Measurements from ENCODE around the gene COPG2. TPM values are rescaled to one million over a fixed set of nuclear protein-coding genes. Genes with fewer than 3 reads are reported as not detected.
"Not testable (repeated sequence)": the region's sequence is repeated elsewhere in the genome, so short reads cannot be mapped to it uniquely, and the experiment has no call there.

COPG2 gene
- total RNA-seq, 1 donor from 2014 or later: 27.4 TPM

GRCh38 chr7:130543487-130544010, 125.0 kb downstream of the COPG2 start:
- H3K4me1 Mint-ChIP-seq (ENCODE audit: low read depth): peaks cover 2% of the 10 kb centered on the region
- DNase-seq (ENCODE audit: low spot score): no peak
- H3K9me3 Mint-ChIP-seq: no peaks in the 10 kb centered on the region
- H3K36me3 Mint-ChIP-seq (ENCODE audit: low read depth): peaks cover 9% of the 10 kb centered on the region
- no peak overlapping the region for H3K4me3 Mint-ChIP-seq (ENCODE audit: low read depth)
- no peaks in the 10 kb centered on the region for H3K27me3 Mint-ChIP-seq (ENCODE audit: low read depth)
- no peak overlapping the region for H3K27ac Mint-ChIP-seq
- intact Hi-C loops (cut with micrococcal nuclease): no loop called here

- H3K4me1 Mint-ChIP-seq (ENCODE audit: low read depth); H3K27me3 Mint-ChIP-seq (ENCODE audit: low read depth); intact Hi-C loops (cut with micrococcal nuclease); H3K27ac Mint-ChIP-seq; H3K36me3 Mint-ChIP-seq (ENCODE audit: low read depth); H3K9me3 Mint-ChIP-seq; DNase-seq (ENCODE audit: low spot score); H3K4me3 Mint-ChIP-seq (ENCODE audit: low read depth): not testable (repeated sequence)
Measured at GRCh38 chr7:130542297-130542696, 126.3 kb downstream of the COPG2 start.

- H3K27ac Mint-ChIP-seq; H3K36me3 Mint-ChIP-seq (ENCODE audit: low read depth); H3K9me3 Mint-ChIP-seq; H3K4me3 Mint-ChIP-seq (ENCODE audit: low read depth); H3K4me1 Mint-ChIP-seq (ENCODE audit: low read depth); intact Hi-C loops (cut with micrococcal nuclease); DNase-seq (ENCODE audit: low spot score); H3K27me3 Mint-ChIP-seq (ENCODE audit: low read depth): not testable (repeated sequence)
Measured at GRCh38 chr7:130541287-130541686, 127.3 kb downstream of the COPG2 start.

GRCh38 chr7:130537894-130538293, 130.7 kb downstream of the COPG2 start:
- H3K27me3 Mint-ChIP-seq (ENCODE audit: low read depth); H3K36me3 Mint-ChIP-seq (ENCODE audit: low read depth); H3K27ac Mint-ChIP-seq; H3K4me1 Mint-ChIP-seq (ENCODE audit: low read depth); H3K4me3 Mint-ChIP-seq (ENCODE audit: low read depth); DNase-seq (ENCODE audit: low spot score); intact Hi-C loops (cut with micrococcal nuclease); H3K9me3 Mint-ChIP-seq: not testable (repeated sequence)

GRCh38 chr7:130529417-130529816, 139.1 kb downstream of the COPG2 start:
- Mint-ChIP-seq H3K36me3 (ENCODE audit: low read depth) (no peaks in the 10 kb centered on the region), H3K9me3 (no peaks in the 10 kb centered on the region), H3K27me3 (ENCODE audit: low read depth) (no peaks in the 10 kb centered on the region), H3K4me3 (ENCODE audit: low read depth) (no peak overlapping the region), H3K4me1 (ENCODE audit: low read depth) (peaks cover 1% of the 10 kb centered on the region), H3K27ac (no peak overlapping the region)
- DNase-seq (ENCODE audit: low spot score): no peak
- intact Hi-C loops (cut with micrococcal nuclease): no loop called here

GRCh38 chr7:130527752-130528355, 140.7 kb downstream of the COPG2 start:
- not testable (repeated sequence) for DNase-seq (ENCODE audit: low spot score); H3K4me1 Mint-ChIP-seq (ENCODE audit: low read depth)

GRCh38 chr7:130524628-130525027, 143.9 kb downstream of the COPG2 start:
- no peak overlapping the region for H3K4me3 Mint-ChIP-seq (ENCODE audit: low read depth)
- DNase-seq (ENCODE audit: low spot score): no peak
- no peaks in the 10 kb centered on the region for H3K9me3 Mint-ChIP-seq

More at GRCh38 chr7:130527752-130528355, 140.7 kb downstream of the COPG2 start:
- intact Hi-C loops (cut with micrococcal nuclease); H3K27me3 Mint-ChIP-seq (ENCODE audit: low read depth); H3K4me3 Mint-ChIP-seq (ENCODE audit: low read depth); H3K9me3 Mint-ChIP-seq; H3K27ac Mint-ChIP-seq; H3K36me3 Mint-ChIP-seq (ENCODE audit: low read depth): not testable (repeated sequence)

GRCh38 chr7:130523519-130524125, 144.9 kb downstream of the COPG2 start:
- intact Hi-C loops (cut with micrococcal nuclease); H3K27ac Mint-ChIP-seq; H3K36me3 Mint-ChIP-seq (ENCODE audit: low read depth); H3K4me3 Mint-ChIP-seq (ENCODE audit: low read depth); H3K9me3 Mint-ChIP-seq; H3K4me1 Mint-ChIP-seq (ENCODE audit: low read depth); H3K27me3 Mint-ChIP-seq (ENCODE audit: low read depth); DNase-seq (ENCODE audit: low spot score): not testable (repeated sequence)

More at GRCh38 chr7:130524628-130525027, 143.9 kb downstream of the COPG2 start:
- Mint-ChIP-seq H3K27ac (no peak overlapping the region), H3K4me1 (ENCODE audit: low read depth) (peaks cover 1% of the 10 kb centered on the region), H3K36me3 (ENCODE audit: low read depth) (no peaks in the 10 kb centered on the region), H3K27me3 (ENCODE audit: low read depth) (no peaks in the 10 kb centered on the region)
- intact Hi-C loops (cut with micrococcal nuclease): no loop called here

- intact Hi-C loops (cut with micrococcal nuclease): no loop called here
- Mint-ChIP-seq H3K27ac (no peak overlapping the region), H3K27me3 (ENCODE audit: low read depth) (no peaks in the 10 kb centered on the region), H3K9me3 (no peaks in the 10 kb centered on the region), H3K36me3 (ENCODE audit: low read depth) (no peaks in the 10 kb centered on the region), H3K4me3 (ENCODE audit: low read depth) (no peak overlapping the region), H3K4me1 (ENCODE audit: low read depth) (no peaks in the 10 kb centered on the region)
- no peak for DNase-seq (ENCODE audit: low spot score)
Measured at GRCh38 chr7:130521258-130521951, 147.1 kb downstream of the COPG2 start.

GRCh38 chr7:130515315-130516040, 153.1 kb downstream of the COPG2 start:
- Mint-ChIP-seq H3K4me1 (ENCODE audit: low read depth) (no peaks in the 10 kb centered on the region), H3K9me3 (no peaks in the 10 kb centered on the region), H3K36me3 (ENCODE audit: low read depth) (no peaks in the 10 kb centered on the region), H3K4me3 (ENCODE audit: low read depth) (no peak overlapping the region), H3K27ac (no peak overlapping the region), H3K27me3 (ENCODE audit: low read depth) (no peaks in the 10 kb centered on the region)
- intact Hi-C loops (cut with micrococcal nuclease): no loop called here
- DNase-seq (ENCODE audit: low spot score): no peak

GRCh38 chr7:130513447-130513846, 155.1 kb downstream of the COPG2 start:
- Mint-ChIP-seq H3K36me3 (ENCODE audit: low read depth) (no peaks in the 10 kb centered on the region), H3K4me3 (ENCODE audit: low read depth) (no peak overlapping the region), H3K4me1 (ENCODE audit: low read depth) (no peaks in the 10 kb centered on the region), H3K27me3 (ENCODE audit: low read depth) (no peaks in the 10 kb centered on the region), H3K9me3 (no peaks in the 10 kb centered on the region), H3K27ac (no peak overlapping the region)
- intact Hi-C loops (cut with micrococcal nuclease): no loop called here
- no peak for DNase-seq (ENCODE audit: low spot score)

- H3K4me1 Mint-ChIP-seq (ENCODE audit: low read depth); H3K27me3 Mint-ChIP-seq (ENCODE audit: low read depth); H3K4me3 Mint-ChIP-seq (ENCODE audit: low read depth); H3K27ac Mint-ChIP-seq; H3K36me3 Mint-ChIP-seq (ENCODE audit: low read depth); H3K9me3 Mint-ChIP-seq; DNase-seq (ENCODE audit: low spot score); intact Hi-C loops (cut with micrococcal nuclease): not testable (repeated sequence)
Measured at GRCh38 chr7:130512038-130512437, 156.5 kb downstream of the COPG2 start.

GRCh38 chr7:130506358-130506757, 162.2 kb downstream of the COPG2 start:
- Mint-ChIP-seq H3K27me3 (ENCODE audit: low read depth) (no peaks in the 10 kb centered on the region), H3K9me3 (no peaks in the 10 kb centered on the region), H3K4me1 (ENCODE audit: low read depth) (no peaks in the 10 kb centered on the region), H3K36me3 (ENCODE audit: low read depth) (peaks cover 3% of the 10 kb centered on the region), H3K27ac (no peak overlapping the region), H3K4me3 (ENCODE audit: low read depth) (no peak overlapping the region)
- intact Hi-C loops (cut with micrococcal nuclease): no loop called here
- no peak for DNase-seq (ENCODE audit: low spot score)
